Neutrophil (primary cell): Measurements from ENCODE around the gene SLC10A7.

Experiments
- H3K27ac ChIP-seq: fragments of 200-600 bp; sonication (generic); 2 replicates; pipeline ENCODE4 v1.5.1; 2016; ENCODE audit warnings: mild to moderate bottlenecking, moderate library complexity
- H3K27me3 ChIP-seq: fragments of 200-600 bp; sonication (generic); 2 replicates; pipeline ENCODE4 v1.6.0; 2016; ENCODE audit warnings: mild to moderate bottlenecking
- H3K36me3 ChIP-seq: fragments of 200-600 bp; sonication (generic); 2 replicates; pipeline ENCODE4 v1.5.1; 2017
- H3K4me1 ChIP-seq, 2 experiments: fragments of 200-600 bp in 1 of 2; sonication (generic) in 1 of 2; 1 replicate in 1 of 2; 2 replicates in 1 of 2; pipeline versions ENCODE4 v1.5.1 to v1.6.1; 2013 to 2016; ENCODE audit warnings: low read depth in 1 of 2, low read length in 1 of 2, mild to moderate bottlenecking in 1 of 2, moderate library complexity in 1 of 2; ENCODE audit not compliant: control insufficient read depth in 1 of 2, insufficient read depth in 1 of 2
- H3K4me3 ChIP-seq, 2 experiments: fragments of 200-600 bp in 1 of 2; sonication (generic) in 1 of 2; 1 replicate in 1 of 2; 2 replicates in 1 of 2; pipeline ENCODE4 v1.5.1; 2013 to 2016; ENCODE audit warnings: low read depth in 1 of 2, low read length in 1 of 2, mild to moderate bottlenecking in 1 of 2, moderate library complexity in 1 of 2
- H3K9me3 ChIP-seq: fragments of 200-600 bp; sonication (generic); 2 replicates; pipeline ENCODE4 v1.5.1; 2016
- TF ChIP-seq, protein P1 (sequence below): fragments of 200-600 bp; sonication (generic); IDR thresholded peaks from 2 replicates; pipeline ENCODE4 v1.5.1; 2016; ENCODE audit warnings: antibody characterized with exemption

SLC10A7 gene

DNA sequence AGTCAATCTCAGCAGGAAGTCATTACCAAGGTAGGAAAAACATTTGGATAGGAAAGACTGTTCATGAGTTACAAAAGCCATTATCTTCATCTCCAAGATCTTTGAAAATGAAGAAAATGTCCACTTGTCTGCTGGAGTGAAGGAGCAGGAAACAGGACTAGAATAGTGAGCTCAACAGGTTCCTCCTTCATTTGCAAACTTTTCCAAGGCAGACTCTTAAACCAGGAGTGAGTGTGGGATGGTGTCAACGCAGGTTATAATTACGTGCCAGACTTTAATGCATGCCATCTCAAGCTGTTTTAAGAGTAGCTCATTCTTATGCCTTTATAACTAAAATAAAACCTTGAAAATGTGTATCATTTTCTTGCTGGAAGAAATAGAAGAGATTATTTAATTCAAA lies 310.9 kb downstream of the SLC10A7 start:
- H3K27ac ChIP-seq = no peak overlapping the region
- H3K27me3 ChIP-seq = peaks cover 27% of the 10 kb centered on the region
- no peaks in the 10 kb centered on the region for H3K9me3 ChIP-seq
- no peaks in the 10 kb centered on the region for H3K4me1 ChIP-seq
- H3K36me3 ChIP-seq = no peaks in the 10 kb centered on the region
- no peak overlapping the region for H3K4me3 ChIP-seq
- TF ChIP-seq, protein P1, sequence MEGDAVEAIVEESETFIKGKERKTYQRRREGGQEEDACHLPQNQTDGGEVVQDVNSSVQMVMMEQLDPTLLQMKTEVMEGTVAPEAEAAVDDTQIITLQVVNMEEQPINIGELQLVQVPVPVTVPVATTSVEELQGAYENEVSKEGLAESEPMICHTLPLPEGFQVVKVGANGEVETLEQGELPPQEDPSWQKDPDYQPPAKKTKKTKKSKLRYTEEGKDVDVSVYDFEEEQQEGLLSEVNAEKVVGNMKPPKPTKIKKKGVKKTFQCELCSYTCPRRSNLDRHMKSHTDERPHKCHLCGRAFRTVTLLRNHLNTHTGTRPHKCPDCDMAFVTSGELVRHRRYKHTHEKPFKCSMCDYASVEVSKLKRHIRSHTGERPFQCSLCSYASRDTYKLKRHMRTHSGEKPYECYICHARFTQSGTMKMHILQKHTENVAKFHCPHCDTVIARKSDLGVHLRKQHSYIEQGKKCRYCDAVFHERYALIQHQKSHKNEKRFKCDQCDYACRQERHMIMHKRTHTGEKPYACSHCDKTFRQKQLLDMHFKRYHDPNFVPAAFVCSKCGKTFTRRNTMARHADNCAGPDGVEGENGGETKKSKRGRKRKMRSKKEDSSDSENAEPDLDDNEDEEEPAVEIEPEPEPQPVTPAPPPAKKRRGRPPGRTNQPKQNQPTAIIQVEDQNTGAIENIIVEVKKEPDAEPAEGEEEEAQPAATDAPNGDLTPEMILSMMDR = no peak

DNA sequence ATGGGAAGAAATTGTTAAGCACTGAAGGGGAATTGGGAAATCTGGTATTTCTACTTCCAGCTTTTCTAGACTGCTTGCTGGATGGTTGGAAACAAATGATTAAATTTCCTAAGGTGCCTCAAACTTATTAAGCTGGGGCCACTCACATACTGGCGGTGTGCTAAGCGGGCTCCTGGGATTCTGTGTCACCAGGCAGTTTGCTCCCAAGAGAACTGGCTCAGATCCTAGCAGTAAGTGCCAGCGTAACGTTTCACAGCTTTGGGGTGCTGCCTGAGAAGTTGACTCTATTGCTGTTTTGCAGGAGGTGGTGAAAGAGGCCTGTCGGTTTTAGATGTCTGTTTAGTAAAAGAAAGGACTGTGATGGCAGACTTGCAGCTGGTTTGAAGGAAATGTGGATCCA lies 314.3 kb downstream of the SLC10A7 start:
- Histone ChIP-seq H3K36me3 (no peaks in the 10 kb centered on the region), H3K9me3 (no peaks in the 10 kb centered on the region), H3K4me1 (no peaks in the 10 kb centered on the region), H3K4me3 (no peak overlapping the region), H3K27ac (no peak overlapping the region), H3K27me3 (peaks cover 27% of the 10 kb centered on the region)
- TF ChIP-seq, protein P1 = no peak
